T1000 (cell line): Measurements from ENCODE around the gene PEX5L.
"Not testable (repeated sequence)": the region's sequence is repeated elsewhere in the genome, so short reads cannot be mapped to it uniquely, and the experiment has no call there.

Experiments used
- DNase-seq: peaks from one replicate; lab custom pipeline; 2025; ENCODE audit warnings: mixed read lengths; lab: John Stamatoyannopoulos, UW

PEX5L gene

DNA sequence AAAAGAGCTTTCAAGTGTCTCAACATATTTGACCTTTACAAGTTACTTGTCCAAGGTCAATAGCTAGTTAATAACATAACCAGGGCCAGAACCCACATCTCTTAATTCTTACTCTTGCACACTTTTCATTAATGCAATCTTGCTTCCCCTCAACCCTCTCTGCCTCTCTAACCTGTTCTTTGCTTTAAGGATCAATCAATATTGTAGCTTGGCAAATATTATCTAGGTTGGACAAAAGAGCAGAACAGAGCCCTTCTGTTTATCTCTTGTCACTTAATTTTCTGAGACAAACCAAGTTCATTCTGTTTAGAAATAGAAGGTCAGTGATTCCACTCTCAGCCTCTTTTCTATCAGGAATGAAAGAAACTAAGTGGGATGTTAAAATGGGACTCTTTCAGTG is 203.4 kb downstream of the PEX5L start:
- DNase-seq = no peak

DNA sequence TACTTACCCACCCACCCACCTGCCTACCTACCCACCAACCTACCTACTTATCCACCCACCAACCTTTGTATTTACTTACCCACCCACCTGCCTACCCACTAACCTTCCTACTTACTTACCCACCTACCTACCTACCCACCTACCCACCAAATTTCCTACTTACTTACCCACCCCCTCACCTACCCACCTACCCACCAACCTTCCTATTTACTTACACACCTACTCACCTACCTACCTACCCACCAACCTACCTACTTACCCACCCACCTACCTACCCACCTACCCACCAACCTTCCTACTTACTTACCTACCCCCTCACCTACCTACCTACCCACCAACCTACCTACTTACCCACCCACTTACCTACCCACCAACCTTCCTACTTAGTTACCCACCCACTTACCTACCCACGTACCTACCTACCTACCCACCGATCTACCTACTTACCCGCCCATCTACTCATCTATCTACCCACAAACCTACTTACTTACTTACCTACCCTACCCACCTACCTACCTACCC is 204.3 kb downstream of the PEX5L start:
- DNase-seq = no peak

DNA sequence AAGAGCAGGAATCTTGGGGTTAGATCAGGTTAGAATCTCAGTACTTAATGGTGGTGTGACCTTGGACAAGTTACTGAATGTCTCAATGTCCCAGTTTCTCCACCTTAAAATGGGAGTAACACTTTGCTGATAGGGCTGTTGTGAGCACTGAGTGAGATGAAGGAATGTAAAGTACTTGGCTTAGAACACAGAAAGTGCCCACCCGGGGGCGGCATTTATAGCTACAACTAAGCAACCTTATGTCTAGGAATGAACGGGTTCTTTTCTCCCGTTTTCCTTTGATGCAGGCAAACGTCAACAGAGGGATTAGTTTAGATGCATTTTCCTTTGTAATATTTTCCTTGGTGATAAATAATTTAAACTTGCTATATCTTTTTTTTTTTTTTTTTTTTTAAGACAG is 207.3 kb downstream of the PEX5L start:
- DNase-seq = no peak

DNA sequence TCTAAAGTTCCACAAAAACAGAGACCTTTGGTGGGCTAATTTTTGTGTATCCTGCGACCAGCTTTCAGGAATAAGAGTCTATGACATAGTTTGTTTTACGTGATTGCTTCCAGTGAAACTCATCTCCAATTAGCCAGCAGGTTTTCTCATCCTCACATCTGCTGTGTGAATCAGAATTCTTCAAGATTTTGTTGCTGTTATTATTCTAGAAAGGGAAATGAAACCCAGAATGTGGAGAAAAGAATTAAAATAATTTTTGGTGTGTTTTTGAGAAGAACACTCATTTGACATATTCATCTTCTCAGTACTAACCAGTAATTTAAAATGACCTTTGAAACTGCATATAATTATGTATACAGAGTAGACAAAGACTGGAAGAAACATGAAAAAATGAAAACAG is 208.0 kb downstream of the PEX5L start:
- no peak for DNase-seq

DNA sequence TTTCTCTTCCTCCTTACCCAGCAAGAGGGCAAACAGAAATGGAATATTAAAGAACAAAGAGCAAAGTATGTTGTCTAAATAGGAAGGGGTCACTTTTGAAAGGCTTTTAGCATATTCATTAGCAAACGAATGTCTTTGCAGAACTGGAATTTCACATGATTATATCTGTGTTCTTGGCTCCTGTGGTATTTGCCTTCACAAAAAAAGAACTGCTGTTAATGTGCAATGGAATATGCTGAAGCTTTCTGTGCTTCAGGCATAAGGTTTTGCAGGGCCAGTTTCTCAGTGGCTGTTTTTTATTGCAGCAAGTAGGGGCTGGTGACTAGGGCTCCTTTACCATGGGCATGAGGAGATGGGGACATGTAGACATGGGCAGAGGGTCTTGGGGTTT is 210.5 kb downstream of the PEX5L start:
- DNase-seq = no peak

DNA sequence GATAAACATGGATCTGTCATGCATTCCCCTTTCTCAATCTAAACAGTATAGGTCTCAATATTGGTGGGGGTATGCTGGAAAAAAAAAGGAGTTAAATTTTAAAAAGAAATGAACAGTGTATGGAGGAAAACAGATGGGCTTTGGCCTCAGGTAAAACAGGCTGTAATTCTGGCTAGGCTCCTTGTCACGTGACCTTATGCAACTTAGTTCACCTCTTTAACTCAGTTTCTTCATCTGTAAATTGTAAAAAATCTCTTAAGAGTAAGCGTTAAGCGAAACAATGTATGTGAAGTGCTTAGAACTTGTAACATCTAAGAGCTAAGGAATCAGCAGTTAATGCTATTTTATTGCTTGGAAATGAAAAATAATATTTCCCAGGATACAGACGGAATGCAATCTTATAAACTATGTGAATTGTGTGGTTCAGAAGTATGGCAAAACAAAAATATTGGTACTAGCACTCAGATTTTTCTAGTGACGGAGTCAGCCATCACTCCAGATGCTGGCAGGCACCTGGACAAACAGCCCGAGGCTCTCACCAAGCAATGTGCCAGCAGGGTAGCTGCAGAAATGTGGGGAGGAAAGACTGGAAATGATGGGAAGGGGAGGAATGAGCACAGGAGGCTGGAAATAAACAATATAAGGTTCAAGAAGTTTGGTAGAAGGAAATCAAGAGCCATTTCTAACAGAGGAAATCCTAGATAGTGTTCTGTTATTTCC is 211.1 kb downstream of the PEX5L start:
- no peak for DNase-seq

DNA sequence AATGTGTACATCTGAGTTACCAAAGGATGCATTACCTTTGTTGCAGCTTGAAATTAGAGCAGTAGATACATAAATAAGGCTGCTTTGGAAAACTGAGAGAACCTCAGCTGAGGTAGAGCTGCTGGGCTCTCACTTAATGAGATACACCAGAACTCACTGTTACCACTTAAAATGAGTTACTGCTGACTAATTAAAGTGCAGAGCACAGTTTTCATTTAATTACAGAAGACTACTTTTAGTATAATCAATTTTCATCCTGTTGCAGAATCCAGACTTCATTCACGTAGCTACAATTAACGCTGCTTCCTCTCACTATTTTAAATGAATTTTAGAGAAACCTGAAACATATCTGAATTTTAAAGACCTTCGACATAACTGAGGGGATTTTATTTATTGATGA is 214.4 kb downstream of the PEX5L start:
- no peak for DNase-seq

DNA sequence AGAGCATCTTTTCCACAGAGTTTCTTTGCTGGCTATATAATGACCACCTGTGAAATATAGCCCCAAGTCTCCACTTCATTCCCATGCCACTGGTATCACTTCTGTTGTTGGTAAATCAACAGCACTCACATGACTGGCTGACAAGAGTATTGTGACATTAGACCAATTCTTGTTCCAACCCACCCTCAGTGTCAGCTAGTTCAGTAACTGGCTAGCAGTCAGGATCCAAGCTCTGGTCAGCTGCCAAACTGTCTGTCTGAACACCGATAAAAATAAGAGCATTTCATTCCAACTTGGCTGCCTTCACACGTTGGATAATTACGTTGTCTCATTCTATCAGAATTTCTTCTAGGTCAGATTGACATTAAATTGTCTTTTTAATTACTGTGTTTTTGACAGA is 217.4 kb downstream of the PEX5L start:
- DNase-seq = no peak

DNA sequence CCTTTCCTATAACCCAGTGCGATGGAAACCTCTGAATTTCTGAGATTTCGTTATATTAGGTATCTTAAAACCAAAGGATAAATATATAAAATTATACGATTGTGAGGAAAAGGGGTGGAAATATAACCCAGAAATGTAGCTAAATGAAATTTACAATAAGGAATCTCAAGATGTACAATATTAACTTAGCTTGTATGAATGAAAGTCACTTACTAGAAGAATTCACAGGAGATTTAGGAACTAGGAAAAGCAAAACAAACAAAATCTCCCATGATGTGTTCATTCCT is 224.7 kb downstream of the PEX5L start:
- no peak for DNase-seq

DNA sequence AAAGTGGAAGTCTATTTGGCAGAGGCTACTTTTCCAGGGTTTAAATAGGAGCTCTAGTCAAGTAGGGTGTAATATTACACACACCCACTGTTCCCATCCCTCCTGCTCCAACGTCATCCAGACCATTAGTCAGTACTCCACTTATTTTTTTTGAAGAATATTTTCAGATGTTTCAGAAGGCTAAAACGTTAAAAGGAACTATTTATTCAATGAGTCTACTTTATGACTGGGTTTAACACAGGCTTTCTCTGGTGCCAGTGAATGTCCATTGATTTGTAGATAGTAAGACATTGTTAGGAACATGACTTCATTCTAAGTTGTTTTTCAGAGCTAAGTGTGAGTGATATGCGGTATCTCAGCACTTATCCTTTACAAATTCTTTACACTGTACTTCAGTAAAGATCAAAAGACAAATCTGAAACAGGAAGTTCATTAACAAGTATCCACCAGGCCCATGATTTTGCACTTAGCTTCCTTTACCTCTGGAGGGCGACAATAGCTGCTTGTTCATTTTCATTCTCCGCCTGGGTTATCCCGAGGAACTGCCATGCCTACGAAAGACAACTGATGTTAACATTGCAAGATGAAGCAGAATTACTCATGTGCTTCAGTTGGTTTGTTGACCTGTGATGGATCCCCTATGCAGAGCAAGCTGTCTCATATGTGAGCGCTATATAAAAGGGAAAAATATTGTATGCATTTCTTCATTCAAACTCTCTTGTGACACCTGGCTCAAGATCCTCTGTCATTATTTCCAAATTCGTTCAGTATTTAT is 225.2 kb downstream of the PEX5L start:
- peak; percentile 18 for DNase-seq

DNA sequence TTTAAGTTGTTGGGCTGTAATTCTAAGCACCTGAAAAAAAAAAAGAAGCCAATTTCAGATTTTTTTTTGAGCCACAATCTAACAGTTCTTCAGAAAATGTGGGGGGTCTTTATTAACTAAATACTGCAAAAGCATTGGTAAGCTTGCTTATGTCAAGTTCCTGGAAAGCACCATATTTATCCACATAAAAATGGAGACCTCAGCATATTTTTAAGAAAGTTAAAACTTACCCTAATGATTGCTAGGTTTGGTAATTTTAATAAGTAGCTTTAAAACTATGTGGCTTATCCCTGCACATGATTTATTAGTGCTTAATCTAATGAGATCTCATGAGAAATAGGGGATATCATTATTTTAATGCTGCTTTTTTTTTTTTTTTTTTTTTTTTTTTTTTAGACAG is 227.1 kb downstream of the PEX5L start:
- DNase-seq = no peak

DNA sequence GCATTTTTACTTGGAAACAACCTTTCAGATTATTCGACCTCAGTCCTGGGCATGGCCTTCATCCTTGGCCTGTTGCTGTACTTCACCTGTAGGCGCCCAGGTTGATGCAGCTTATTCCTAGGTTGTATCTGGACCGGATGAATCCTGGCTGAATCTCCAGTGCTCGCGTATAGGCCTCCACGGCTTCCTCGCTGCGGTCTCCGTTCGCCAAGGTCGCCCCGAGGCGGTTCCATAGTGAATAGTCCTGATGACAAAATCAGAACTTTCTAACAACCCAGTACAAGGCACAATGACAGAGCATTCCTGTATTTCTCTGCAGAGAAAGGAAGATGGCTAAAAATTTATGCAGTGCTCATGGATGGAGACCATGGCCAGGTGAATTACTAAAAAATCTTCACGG is 229.1 kb downstream of the PEX5L start:
- DNase-seq = no peak

DNA sequence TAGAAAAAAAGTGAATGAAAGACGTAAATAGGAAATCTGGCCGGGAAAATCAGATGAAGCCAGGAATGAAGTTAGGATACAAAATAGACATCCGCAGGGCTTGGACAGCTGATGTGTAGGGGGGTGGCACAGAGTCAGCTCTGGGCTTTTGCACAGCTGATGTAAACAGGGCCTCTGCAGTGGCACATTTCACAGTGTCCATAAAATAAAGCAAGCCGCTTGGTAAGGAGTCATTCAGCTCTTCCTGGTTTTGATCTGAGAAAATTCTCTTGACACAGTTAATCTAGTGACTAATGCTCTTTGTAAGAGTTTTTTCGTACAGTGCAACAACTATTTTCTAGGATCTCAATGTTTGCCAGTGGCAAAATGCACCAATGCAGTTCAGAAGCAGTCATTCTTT is 230.6 kb downstream of the PEX5L start:
- no peak for DNase-seq

DNA sequence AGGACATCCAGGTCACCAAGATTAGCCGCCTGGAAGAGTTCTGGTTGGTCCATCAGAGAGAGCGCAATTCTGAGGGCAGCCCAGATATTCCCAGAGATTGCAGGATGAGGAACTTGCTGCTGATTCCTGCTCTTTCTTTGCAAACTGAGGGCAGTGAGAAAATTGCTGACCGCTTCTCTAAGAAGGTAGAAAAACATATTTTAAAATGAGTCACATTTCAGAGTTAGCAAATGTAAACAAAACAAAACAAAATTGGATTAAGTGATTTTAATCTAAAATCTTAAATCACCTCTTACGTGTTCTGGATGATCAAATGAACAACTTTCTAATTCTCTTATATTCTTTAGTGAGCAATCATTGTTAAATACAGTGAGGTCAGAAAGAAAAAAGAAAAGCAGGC is 234.9 kb downstream of the PEX5L start:
- no peak for DNase-seq

DNA sequence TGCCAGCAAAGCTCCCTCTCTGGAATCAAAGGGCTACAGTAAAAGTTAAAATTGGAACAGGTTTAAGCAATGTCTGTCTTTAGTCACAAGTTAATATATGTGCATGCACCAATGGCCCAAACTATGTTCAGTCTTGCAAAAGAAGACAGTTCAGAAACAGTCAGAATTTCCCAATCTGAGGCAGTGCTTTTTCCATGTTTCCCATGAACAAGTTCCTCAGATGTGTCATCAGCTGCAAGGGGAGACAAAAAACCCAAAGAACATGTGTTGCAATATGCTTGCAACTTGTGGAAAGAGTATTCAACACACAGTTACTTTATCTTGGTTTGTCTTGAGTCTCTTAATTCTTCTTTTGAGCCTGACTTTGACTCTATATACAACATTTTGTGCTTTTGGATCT is 235.5 kb downstream of the PEX5L start:
- no peak for DNase-seq

DNA sequence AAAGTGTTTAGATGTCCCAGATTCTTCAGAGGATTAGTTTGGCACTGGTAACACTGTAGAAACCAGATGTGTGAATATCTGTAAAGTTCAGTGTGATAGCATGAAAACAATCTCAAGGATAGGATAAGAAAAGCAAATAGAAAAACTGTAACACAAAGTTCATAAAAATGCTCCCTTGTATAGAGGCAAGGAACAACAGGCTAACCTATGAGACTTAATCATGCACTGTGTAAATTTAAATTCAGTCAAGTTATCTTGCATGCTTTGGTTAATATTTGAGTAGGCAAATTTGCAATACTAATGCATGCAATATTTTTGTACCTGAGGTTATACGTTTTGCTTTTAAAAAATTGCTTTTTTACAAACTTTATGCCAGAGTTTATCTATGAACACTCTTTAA is 239.5 kb downstream of the PEX5L start:
- DNase-seq = no peak

DNA sequence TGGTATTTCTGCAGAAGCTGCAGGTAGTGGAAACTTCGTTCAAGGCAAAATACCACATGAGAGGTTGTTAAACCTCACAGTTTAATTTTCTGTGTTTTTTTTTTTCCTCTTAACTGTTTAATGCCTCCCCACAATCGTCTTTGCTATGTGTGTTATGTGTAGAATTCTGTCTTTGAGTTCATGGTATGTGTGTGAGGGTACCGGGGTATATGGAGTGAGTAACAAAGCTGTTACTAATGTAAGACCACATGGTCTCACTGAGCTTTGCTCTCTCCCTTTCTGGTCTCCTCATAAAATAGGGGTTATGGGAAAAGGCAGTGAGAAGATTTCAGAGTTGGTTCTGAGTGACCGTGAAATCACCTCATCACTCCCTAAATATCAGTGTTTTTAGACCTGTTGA is 240.3 kb downstream of the PEX5L start:
- no peak for DNase-seq

DNA sequence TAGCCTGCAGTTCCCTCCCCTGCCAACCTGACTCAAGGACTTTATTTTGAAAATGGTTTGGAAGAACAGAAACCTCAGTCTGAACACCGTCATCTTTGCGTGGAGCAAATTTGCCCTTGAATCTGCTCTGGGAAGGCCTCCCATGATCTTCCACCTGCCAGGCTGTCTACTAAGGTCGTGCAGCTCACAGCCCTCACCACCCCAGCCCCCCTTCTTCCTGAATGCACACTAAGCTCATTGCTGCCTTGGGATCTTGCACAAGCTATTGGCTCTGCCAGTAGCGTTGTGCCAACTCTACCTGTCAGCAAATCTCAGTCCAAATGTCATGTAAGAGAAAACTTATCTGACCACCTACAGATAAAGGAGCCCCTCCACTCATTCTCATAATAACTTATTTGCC is 242.4 kb downstream of the PEX5L start:
- DNase-seq = no peak

DNA sequence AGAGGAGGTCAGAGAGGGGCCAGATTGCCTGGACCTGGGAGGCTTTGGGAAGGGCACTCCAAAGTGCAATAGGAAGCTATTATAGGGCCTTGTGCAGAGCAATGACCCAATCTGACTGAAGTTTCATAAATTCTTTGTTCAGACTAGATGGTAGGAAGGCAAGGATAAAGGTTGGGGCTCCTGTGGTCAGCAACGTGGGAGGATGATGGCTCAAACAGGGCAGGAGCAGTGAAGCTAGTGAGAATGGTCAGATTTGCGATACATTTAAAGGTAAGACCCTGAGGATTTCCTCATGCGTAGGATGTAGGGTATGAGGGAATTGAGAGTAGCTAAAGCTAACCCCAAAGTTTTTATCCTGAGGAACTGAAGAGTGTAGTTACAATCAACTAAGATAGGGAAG is 244.9 kb downstream of the PEX5L start:
- no peak for DNase-seq

DNA sequence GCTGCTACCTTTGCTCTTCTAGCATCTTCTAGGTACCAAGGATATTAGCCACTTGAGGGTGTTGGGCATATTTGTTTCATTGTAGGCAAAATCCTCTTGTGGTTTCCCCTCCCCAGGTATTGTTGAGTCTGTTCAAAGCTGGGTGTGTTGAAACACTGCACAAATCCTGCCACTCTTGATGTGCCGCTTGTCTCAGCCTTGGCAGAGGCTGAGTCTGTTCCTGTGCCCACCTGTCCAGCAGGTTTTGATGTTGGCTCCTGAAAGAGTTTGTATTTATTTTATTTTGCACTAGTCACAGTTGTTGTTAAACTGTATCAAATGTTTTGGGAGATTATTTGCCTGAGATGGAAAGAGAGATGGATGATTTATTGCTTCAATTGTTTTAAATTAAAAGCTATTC is 247.7 kb downstream of the PEX5L start:
- no peak for DNase-seq

DNA sequence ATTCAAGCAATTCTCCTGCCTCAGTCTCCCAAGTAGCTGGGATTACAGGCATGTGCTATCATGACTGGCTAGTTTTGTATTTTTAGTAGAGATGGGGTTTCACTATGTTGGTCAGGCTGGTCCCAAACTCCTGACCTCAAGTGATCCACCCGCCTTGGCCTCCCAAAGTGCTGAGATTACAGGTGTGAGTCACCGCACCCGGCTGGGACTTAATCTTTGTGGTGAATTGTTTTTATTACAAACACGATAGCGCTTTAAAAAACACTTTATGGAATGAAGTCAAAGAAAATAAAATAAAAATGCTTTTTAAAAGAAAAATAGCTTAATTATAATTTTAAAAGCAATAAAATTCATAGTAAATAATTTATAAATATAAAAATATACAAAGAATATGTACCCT is 253.9 kb downstream of the PEX5L start:
- not testable (repeated sequence) for DNase-seq

DNA sequence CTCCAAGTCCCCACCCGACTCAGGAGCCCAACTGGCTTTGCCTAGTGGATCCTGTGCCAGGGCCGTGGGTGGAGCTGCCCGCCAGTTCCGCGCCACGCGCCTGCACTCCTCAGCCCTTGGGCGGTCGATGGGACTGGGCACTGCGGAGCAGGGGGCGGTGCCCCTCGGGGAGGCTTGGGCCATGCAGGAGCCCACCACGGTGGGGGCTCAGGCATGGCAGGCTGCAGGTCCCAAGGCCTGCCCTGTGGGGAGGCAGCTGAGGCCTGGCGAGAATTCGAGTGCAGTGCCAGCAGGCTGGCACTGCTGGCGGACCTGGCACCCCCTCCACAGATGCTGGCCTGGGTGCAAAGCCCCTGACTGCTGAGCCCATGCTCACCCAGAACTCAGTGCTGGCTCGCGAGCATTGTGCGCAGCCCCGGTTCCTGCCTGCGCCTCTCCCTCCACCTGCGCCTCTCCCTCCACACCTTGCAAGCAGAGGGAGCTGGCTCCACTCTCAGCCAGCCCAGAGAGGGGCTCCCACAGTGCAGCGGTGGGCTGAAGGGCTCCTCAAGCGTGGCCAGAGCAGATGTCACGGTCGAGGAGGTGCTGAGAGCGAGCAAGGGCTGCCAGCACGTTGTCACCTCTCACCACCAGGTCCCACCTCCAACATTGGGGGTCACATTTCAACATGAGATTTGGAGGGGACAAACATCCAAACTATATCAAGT is 261.2 kb downstream of the PEX5L start:
- no peak for DNase-seq

DNA sequence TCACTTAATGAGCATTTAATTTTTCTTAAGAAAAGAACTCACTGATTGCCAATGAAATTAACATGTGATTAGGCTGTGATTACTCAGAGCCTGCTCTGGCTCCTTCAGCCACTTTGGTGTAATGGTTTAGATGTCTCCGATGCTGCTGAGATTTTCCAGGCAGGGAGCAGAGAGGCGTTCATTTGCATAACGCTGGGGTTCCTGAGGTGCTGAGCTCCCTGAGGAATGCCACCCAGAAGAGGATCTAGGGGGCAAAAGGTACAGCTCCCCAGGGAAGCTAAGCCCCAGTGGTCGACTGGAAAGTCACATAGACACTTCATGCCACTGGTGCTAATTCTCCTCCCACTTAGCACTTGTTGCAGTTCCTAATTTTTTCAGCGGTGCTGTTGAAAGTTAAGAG is 264.4 kb downstream of the PEX5L start:
- no peak for DNase-seq
